HG03571 (cell line): ENCODE measurements around the gene CFTR.

Experiments
- ATAC-seq: cut with Tn5 transposase; IDR thresholded peaks from one replicate; pipeline ENCODE4 v1.9.1; 2021; ENCODE audit not compliant: unreplicated experiment

CFTR gene

GRCh38 chr7:117640465-117640864 lies 160.6 kb downstream of the CFTR start:
- ATAC-seq, result no peak

- ATAC-seq, result no peak
Observed at GRCh38 chr7:117645481-117646165, 165.8 kb downstream of the CFTR start.

- no peak for ATAC-seq
Observed at GRCh38 chr7:117648203-117648866, 168.5 kb downstream of the CFTR start.

- no peak for ATAC-seq
Observed at GRCh38 chr7:117652943-117653680, 173.3 kb downstream of the CFTR start.

GRCh38 chr7:117654780-117655179 lies 175.0 kb downstream of the CFTR start:
- ATAC-seq, result no peak

- no peak for ATAC-seq
Observed at GRCh38 chr7:117656806-117657205, 177.0 kb downstream of the CFTR start.

- no peak for ATAC-seq
Observed at GRCh38 chr7:117659531-117660011, 179.7 kb downstream of the CFTR start.

GRCh38 chr7:117661328-117661727 lies 181.5 kb downstream of the CFTR start:
- no peak for ATAC-seq

- no peak for ATAC-seq
Observed at GRCh38 chr7:117664047-117664446, 184.2 kb downstream of the CFTR start.

GRCh38 chr7:117665368-117665767 lies 185.5 kb downstream of the CFTR start:
- no peak for ATAC-seq

GRCh38 chr7:117666031-117666430 lies 186.2 kb downstream of the CFTR start:
- ATAC-seq, result no peak

- no peak for ATAC-seq
Observed at GRCh38 chr7:117666689-117667088, 186.9 kb downstream of the CFTR start.

- no peak for ATAC-seq
Observed at GRCh38 chr7:117667456-117667855, 187.6 kb downstream of the CFTR start.

- ATAC-seq, result no peak
Observed at GRCh38 chr7:117669818-117670217, 190.0 kb downstream of the CFTR start.

- ATAC-seq, result no peak
Observed at GRCh38 chr7:117672453-117672852, 192.6 kb downstream of the CFTR start.

GRCh38 chr7:117673367-117673766 lies 193.5 kb downstream of the CFTR start:
- ATAC-seq, result no peak

GRCh38 chr7:117673839-117674238 lies 194.0 kb downstream of the CFTR start:
- ATAC-seq, result no peak

- ATAC-seq, result no peak
Observed at GRCh38 chr7:117674617-117675016, 194.8 kb downstream of the CFTR start.

GRCh38 chr7:117675497-117676435 lies 195.9 kb downstream of the CFTR start:
- ATAC-seq, result no peak

GRCh38 chr7:117679120-117679519 lies 199.3 kb downstream of the CFTR start:
- ATAC-seq, result no peak
